Measurements from ENCODE around the gene TTC36.

GRCh38 chr11:118565051-118565450, 37.8 kb downstream of the TTC36 start:
- TF ChIP-seq EZH2phosphoT487 (IDR thresholded peaks at IDR 0.05; ENCODE audit: borderline replicate concordance, low read length) (no peak), CTCF (IDR thresholded peaks at IDR 0.05; ENCODE audit: low read depth, low read length, poor library complexity, severe bottlenecking) (no peak)

All from DOHH2 (cell line).